WTC11 (cell line): ENCODE results near the gene CCNB2. TPM values are rescaled to one million over a fixed set of nuclear protein-coding genes. Genes with fewer than 3 reads are reported as not detected.

ENCODE experiments used
- ATAC-seq: fragments of 200-7000 bp; cut with Tn5 transposase; 2 replicates; pipeline ENCODE4 v1.10.0; 2021; ENCODE audit warnings: mild to moderate bottlenecking, moderate library complexity
- CTCF ChIA-PET: fragments of 300-600 bp; sonication (Branson Sonifier 250); formaldehyde crosslinking; loops from one replicate; lab custom pipeline; 2021; ENCODE audit warnings: antibody characterized with exemption; lab: Charles Lee
- POLR2A ChIA-PET: fragments of 350-600 bp; sonication (Branson Sonifier 250); formaldehyde crosslinking; loops from one replicate; lab custom pipeline; 2021; ENCODE audit warnings: antibody characterized with exemption; lab: Charles Lee
- DNase-seq: peaks from one replicate; pipeline ENCODE4 v3.0.0; 2021; ENCODE audit warnings: low spot score
- H3K27ac Mint-ChIP-seq: 2 replicates; pipeline ENCODE4 v1.8.0; 2021; ENCODE audit warnings: mixed read lengths
- H3K27me3 Mint-ChIP-seq: 2 replicates; pipeline ENCODE4 v1.8.0; 2021; ENCODE audit warnings: low read depth, mild to moderate bottlenecking, moderate library complexity, mixed read lengths
- H3K36me3 Mint-ChIP-seq: 2 replicates; pipeline ENCODE4 v1.8.0; 2021; ENCODE audit warnings: mixed read lengths
- H3K4me1 Mint-ChIP-seq: 2 replicates; pipeline ENCODE4 v1.8.0; 2022; ENCODE audit warnings: mixed read lengths
- H3K4me3 Mint-ChIP-seq: 2 replicates; pipeline ENCODE4 v1.8.0; 2021; ENCODE audit warnings: mild to moderate bottlenecking, moderate library complexity, mixed read lengths
- H3K9me3 Mint-ChIP-seq: 2 replicates; pipeline ENCODE4 v1.8.0; 2021; ENCODE audit warnings: mixed read lengths
- CREM ChIP-seq: sonication (generic); formaldehyde crosslinking; IDR thresholded peaks from 2 replicates; pipeline ENCODE4 v1.8.1; 2022; ENCODE audit warnings: mild to moderate bottlenecking, missing genetic modification reagents, moderate library complexity
- ESRRA ChIP-seq: sonication (generic); formaldehyde crosslinking; IDR thresholded peaks from 2 replicates; pipeline ENCODE4 v1.8.1; 2022; ENCODE audit warnings: mild to moderate bottlenecking, missing genetic modification reagents, borderline replicate concordance
- GRHL2 ChIP-seq: fragments of 250-450 bp; sonication (Bioruptor Pico); IDR thresholded peaks from 2 replicates; pipeline ENCODE4 v1.8.0; 2022; ENCODE audit warnings: mild to moderate bottlenecking, moderate library complexity; ENCODE audit not compliant: insufficient replicate concordance, severe bottlenecking
- GTF2I ChIP-seq: fragments of 250-450 bp; sonication (Bioruptor Pico); conservative IDR thresholded peaks from 2 replicates; pipeline ENCODE4 v1.4.0; 2021; ENCODE audit warnings: mild to moderate bottlenecking
- JUN ChIP-seq: sonication (generic); formaldehyde crosslinking; IDR thresholded peaks from 2 replicates; pipeline ENCODE4 v1.8.0; 2023; ENCODE audit warnings: mild to moderate bottlenecking, missing genetic modification reagents
- KAT7 ChIP-seq: sonication (generic); formaldehyde crosslinking; IDR thresholded peaks from 2 replicates; pipeline ENCODE4 v1.8.1; 2023; ENCODE audit warnings: missing genetic modification reagents, mild to moderate bottlenecking, borderline replicate concordance
- NR1H2 ChIP-seq: sonication (generic); formaldehyde crosslinking; IDR thresholded peaks from 2 replicates; pipeline ENCODE4 v1.9.0; 2021; ENCODE audit warnings: mild to moderate bottlenecking, moderate library complexity, missing genetic modification reagents
- NR2C2 ChIP-seq: sonication (generic); formaldehyde crosslinking; IDR thresholded peaks from 2 replicates; pipeline ENCODE4 v1.8.0; 2022; ENCODE audit warnings: mild to moderate bottlenecking, missing genetic modification reagents
- PRRX2 ChIP-seq: fragments of 250-450 bp; sonication (Bioruptor Pico); IDR thresholded peaks from 2 replicates; pipeline ENCODE4 v1.8.0; 2021; ENCODE audit warnings: mild to moderate bottlenecking
- RELA ChIP-seq: sonication (generic); formaldehyde crosslinking; IDR thresholded peaks from 2 replicates; pipeline ENCODE4 v1.8.1; 2022; ENCODE audit warnings: missing genetic modification reagents, mild to moderate bottlenecking, borderline replicate concordance
- RORB ChIP-seq: fragments of 250-450 bp; sonication (Bioruptor Pico); IDR thresholded peaks from 2 replicates; pipeline ENCODE4 v1.9.0; 2021; ENCODE audit warnings: mild to moderate bottlenecking
- TEAD1 ChIP-seq: sonication (generic); formaldehyde crosslinking; IDR thresholded peaks from 2 replicates; pipeline ENCODE4 v1.8.0; 2022; ENCODE audit warnings: mild to moderate bottlenecking, missing genetic modification reagents
- ZBTB21 ChIP-seq: sonication (generic); formaldehyde crosslinking; IDR thresholded peaks from 2 replicates; pipeline ENCODE4 v1.8.1; 2023; ENCODE audit warnings: mild to moderate bottlenecking, missing genetic modification reagents, borderline replicate concordance
- total RNA-seq: library from RNA; stranded (reverse); gene quantifications from 3 replicates; pipeline ENCODE4 v1.2.3, GENCODE V29; 2021
- TF ChIP-seq, protein P1 (sequence below): sonication (generic); formaldehyde crosslinking; IDR thresholded peaks from 2 replicates; pipeline ENCODE4 v1.8.1; 2023; ENCODE audit warnings: mild to moderate bottlenecking, moderate library complexity, missing genetic modification reagents
- TF ChIP-seq, protein P2 (sequence below): sonication (generic); formaldehyde crosslinking; IDR thresholded peaks from 2 replicates; pipeline ENCODE4 v1.8.1; 2023; ENCODE audit warnings: mild to moderate bottlenecking, missing genetic modification reagents, moderate library complexity
- TF ChIP-seq, protein P3 (sequence below): fragments of 250-450 bp; sonication (Bioruptor Pico); conservative IDR thresholded peaks from 2 replicates; pipeline ENCODE4 v1.9.0; 2021; ENCODE audit warnings: mild to moderate bottlenecking
- TF ChIP-seq, protein P4 (sequence below): sonication (generic); formaldehyde crosslinking; IDR thresholded peaks from 2 replicates; pipeline ENCODE4 v1.8.0; 2022; ENCODE audit warnings: mild to moderate bottlenecking, missing genetic modification reagents
- TF ChIP-seq, protein P5 (sequence below): fragments of 250-450 bp; sonication (Bioruptor Pico); IDR thresholded peaks from 2 replicates; pipeline ENCODE4 v1.9.0; 2021; ENCODE audit warnings: mild to moderate bottlenecking
- TF ChIP-seq, protein P6 (sequence below): sonication (generic); formaldehyde crosslinking; conservative IDR thresholded peaks from 2 replicates; pipeline ENCODE4 v1.8.1; 2022; ENCODE audit warnings: mild to moderate bottlenecking, missing genetic modification reagents
- TF ChIP-seq, protein P7 (sequence below): fragments of 250-450 bp; sonication (Bioruptor Pico); IDR thresholded peaks from 2 replicates; pipeline ENCODE4 v2.1.2; 2022; ENCODE audit warnings: mild to moderate bottlenecking, moderate library complexity
- TF ChIP-seq, protein P8 (sequence below): sonication (generic); formaldehyde crosslinking; IDR thresholded peaks from 2 replicates; pipeline ENCODE4 v1.8.0; 2022; ENCODE audit warnings: missing genetic modification reagents

The CCNB2 gene
- total RNA-seq, 1 experiment from 2014 or later, result 93.3 TPM

DNA sequence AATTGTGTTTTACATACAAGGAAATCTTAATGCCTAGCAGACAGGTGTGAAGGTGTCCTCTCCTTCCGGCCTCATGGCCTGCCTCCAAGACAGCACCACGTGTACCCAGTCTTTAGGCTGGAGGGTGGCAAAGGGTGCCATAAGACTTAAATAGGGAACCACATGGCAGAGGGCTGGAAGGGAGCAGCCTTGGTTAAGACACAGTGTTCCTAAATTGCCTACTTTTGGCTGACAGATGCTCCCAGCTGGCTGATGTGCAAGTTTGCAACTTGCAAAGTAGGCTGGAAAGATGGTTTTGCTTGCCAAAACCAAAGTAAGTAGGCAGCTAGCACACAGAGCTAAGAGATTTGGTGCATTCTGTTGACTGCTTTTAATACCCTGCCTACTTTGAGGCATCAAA is 45.2 kb downstream of the CCNB2 start (continued):
- TF ChIP-seq, protein P1, sequence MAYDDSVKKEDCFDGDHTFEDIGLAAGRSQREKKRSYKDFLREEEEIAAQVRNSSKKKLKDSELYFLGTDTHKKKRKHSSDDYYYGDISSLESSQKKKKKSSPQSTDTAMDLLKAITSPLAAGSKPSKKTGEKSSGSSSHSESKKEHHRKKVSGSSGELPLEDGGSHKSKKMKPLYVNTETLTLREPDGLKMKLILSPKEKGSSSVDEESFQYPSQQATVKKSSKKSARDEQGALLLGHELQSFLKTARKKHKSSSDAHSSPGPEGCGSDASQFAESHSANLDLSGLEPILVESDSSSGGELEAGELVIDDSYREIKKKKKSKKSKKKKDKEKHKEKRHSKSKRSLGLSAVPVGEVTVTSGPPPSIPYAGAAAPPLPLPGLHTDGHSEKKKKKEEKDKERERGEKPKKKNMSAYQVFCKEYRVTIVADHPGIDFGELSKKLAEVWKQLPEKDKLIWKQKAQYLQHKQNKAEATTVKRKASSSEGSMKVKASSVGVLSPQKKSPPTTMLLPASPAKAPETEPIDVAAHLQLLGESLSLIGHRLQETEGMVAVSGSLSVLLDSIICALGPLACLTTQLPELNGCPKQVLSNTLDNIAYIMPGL (CRISPR knock-in tag), result no peak
- TF ChIP-seq GTF2I (CRISPR knock-in tag), result no peak
- TF ChIP-seq PRRX2 (CRISPR knock-in tag), result no peak
- TF ChIP-seq KAT7 (CRISPR knock-in tag), result no peak

DNA sequence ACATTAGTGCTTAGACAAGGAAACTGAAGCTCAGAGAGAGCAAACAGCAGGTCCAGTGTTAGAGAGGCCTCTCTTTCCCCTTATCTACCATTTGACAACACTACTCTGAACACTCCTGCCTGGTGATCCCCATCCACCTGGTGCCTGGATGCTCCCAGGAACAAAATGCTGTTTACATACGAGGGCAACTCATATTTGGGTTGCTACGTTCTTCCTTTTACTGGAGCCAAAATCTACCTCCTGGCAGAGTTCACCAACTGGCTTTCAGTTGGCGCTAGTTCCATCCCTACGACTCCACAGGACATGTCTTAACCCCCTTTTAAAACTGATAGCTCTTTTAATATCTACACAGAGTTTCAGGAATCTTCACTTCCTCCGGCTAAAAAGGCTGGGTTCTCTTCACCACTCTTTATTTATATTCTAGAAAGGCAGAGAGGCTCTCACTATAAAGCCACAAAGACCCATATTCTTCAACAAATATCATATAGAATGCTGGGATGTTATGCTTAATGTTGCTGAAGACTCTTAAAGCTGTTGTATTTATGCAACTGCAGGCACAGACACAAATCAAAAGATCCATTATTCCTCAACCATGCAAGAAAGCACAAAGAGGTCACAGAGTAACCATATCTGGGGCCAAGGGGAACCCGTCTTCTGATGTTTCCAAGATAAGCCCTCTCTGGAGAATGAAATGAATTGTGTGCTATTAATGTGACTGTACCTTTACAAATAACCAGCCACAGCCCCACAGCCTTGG is 47.9 kb downstream of the CCNB2 start:
- H3K4me1 Mint-ChIP-seq, result peaks cover 15% of the 10 kb centered on the region
- TF ChIP-seq, protein P2, sequence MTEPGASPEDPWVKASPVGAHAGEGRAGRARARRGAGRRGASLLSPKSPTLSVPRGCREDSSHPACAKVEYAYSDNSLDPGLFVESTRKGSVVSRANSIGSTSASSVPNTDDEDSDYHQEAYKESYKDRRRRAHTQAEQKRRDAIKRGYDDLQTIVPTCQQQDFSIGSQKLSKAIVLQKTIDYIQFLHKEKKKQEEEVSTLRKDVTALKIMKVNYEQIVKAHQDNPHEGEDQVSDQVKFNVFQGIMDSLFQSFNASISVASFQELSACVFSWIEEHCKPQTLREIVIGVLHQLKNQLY (CRISPR knock-in tag), result no peak
- TF ChIP-seq, protein P3, sequence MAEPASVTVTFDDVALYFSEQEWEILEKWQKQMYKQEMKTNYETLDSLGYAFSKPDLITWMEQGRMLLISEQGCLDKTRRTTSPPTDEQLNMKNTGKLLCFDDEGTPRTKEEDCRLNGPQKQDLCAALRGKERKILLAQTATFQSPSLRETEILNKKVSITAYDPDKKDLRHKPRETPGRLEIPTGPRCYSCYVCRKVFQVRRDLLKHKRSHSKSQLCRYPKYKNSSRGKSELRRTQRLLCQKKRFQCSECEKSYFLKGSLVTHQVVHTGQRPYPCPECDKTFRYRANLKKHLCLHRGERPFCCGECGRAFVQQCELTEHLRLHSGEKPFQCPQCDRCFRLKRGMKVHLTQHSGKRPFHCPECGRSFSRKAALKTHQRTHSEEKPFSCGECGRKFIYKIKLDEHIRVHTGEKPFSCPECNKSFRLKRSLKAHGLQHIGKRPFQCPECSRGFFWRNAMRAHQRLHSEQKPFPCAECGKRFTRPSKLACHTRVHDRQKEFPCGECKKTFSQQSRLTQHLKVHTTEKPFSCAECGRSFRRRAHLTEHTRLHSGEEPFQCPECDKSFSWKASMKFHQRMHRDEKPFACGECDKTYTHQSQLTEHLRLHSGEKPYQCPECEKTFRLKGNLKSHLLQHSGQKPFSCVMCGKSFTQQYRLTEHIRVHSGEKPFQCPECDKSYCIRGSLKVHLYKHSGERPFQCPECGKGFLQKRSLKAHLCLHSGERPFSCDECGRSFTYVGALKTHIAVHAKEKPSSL, result no peak
- TF ChIP-seq NR2C2 (CRISPR knock-in tag), result no peak
- TF ChIP-seq CREM, result no peak
- TF ChIP-seq, protein P4, sequence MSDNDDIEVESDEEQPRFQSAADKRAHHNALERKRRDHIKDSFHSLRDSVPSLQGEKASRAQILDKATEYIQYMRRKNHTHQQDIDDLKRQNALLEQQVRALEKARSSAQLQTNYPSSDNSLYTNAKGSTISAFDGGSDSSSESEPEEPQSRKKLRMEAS (CRISPR knock-in tag), result no peak
- no peak for TF ChIP-seq RELA (CRISPR knock-in tag)
- TF ChIP-seq, protein P5, sequence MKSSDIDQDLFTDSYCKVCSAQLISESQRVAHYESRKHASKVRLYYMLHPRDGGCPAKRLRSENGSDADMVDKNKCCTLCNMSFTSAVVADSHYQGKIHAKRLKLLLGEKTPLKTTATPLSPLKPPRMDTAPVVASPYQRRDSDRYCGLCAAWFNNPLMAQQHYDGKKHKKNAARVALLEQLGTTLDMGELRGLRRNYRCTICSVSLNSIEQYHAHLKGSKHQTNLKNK, result no peak
- TF ChIP-seq JUN (CRISPR knock-in tag), result no peak
- TF ChIP-seq GTF2I (CRISPR knock-in tag), result no peak
- TF ChIP-seq, protein P6, sequence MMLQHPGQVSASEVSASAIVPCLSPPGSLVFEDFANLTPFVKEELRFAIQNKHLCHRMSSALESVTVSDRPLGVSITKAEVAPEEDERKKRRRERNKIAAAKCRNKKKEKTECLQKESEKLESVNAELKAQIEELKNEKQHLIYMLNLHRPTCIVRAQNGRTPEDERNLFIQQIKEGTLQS (CRISPR knock-in tag), result no peak
- no peak for TF ChIP-seq GRHL2
- no peak for TF ChIP-seq TEAD1 (CRISPR knock-in tag)
- CTCF ChIA-PET, result no interaction called here
- H3K9me3 Mint-ChIP-seq, result no peaks in the 10 kb centered on the region
- no peak for ATAC-seq
- no peak overlapping the region for H3K27ac Mint-ChIP-seq
- POLR2A ChIA-PET, result no interaction called here
- H3K36me3 Mint-ChIP-seq, result peaks cover 62% of the 10 kb centered on the region
- DNase-seq, result no peak
- H3K27me3 Mint-ChIP-seq, result no peaks in the 10 kb centered on the region
- H3K4me3 Mint-ChIP-seq, result no peak overlapping the region

DNA sequence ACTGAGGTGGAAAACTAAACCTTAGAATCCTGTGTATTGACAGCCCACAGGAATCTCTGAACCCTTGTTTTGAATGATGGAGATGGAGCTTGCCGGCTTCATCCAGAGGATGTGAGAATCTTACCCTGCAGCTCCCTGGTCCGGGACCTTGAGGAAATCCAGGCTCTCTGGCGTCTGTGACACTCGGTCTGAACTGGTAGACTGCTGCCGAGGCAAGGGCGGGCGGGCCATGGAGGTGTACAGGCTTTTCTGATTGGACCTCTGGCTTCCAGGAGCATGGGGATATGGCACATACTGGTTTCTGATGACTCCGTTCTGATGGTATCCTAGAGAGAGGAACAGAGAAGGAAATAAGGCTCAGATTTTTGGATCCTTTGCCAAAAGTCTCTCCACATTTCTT is 48.5 kb downstream of the CCNB2 start:
- peaks cover 9% of the 10 kb centered on the region for H3K4me1 Mint-ChIP-seq
- DNase-seq, result no peak
- no peak overlapping the region for H3K27ac Mint-ChIP-seq
- ChIA-PET CTCF (no interaction called here), POLR2A (no interaction called here)
- no peaks in the 10 kb centered on the region for H3K27me3 Mint-ChIP-seq
- no peak overlapping the region for H3K4me3 Mint-ChIP-seq
- no peaks in the 10 kb centered on the region for H3K9me3 Mint-ChIP-seq
- peaks cover 67% of the 10 kb centered on the region for H3K36me3 Mint-ChIP-seq
- ATAC-seq, result no peak
- TF ChIP-seq ESRRA (CRISPR knock-in tag) (no peak), NR1H2 (CRISPR knock-in tag) (no peak), ZBTB21 (CRISPR knock-in tag) (no peak), RORB (CRISPR knock-in tag) (no peak), GRHL2 (no peak)
- TF ChIP-seq, protein P4 (CRISPR knock-in tag), result no peak
- TF ChIP-seq, protein P7, sequence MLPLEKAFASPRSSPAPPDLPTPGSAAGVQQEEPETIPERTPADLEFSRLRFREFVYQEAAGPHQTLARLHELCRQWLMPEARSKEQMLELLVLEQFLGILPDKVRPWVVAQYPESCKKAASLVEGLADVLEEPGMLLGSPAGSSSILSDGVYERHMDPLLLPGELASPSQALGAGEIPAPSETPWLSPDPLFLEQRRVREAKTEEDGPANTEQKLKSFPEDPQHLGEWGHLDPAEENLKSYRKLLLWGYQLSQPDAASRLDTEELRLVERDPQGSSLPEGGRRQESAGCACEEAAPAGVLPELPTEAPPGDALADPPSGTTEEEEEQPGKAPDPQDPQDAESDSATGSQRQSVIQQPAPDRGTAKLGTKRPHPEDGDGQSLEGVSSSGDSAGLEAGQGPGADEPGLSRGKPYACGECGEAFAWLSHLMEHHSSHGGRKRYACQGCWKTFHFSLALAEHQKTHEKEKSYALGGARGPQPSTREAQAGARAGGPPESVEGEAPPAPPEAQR, result no peak
- TF ChIP-seq, protein P8, sequence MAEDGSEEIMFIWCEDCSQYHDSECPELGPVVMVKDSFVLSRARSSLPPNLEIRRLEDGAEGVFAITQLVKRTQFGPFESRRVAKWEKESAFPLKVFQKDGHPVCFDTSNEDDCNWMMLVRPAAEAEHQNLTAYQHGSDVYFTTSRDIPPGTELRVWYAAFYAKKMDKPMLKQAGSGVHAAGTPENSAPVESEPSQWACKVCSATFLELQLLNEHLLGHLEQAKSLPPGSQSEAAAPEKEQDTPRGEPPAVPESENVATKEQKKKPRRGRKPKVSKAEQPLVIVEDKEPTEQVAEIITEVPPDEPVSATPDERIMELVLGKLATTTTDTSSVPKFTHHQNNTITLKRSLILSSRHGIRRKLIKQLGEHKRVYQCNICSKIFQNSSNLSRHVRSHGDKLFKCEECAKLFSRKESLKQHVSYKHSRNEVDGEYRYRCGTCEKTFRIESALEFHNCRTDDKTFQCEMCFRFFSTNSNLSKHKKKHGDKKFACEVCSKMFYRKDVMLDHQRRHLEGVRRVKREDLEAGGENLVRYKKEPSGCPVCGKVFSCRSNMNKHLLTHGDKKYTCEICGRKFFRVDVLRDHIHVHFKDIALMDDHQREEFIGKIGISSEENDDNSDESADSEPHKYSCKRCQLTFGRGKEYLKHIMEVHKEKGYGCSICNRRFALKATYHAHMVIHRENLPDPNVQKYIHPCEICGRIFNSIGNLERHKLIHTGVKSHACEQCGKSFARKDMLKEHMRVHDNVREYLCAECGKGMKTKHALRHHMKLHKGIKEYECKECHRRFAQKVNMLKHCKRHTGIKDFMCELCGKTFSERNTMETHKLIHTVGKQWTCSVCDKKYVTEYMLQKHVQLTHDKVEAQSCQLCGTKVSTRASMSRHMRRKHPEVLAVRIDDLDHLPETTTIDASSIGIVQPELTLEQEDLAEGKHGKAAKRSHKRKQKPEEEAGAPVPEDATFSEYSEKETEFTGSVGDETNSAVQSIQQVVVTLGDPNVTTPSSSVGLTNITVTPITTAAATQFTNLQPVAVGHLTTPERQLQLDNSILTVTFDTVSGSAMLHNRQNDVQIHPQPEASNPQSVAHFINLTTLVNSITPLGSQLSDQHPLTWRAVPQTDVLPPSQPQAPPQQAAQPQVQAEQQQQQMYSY (CRISPR knock-in tag), result no peak
